SK-N-SH treated with all-trans-retinoic acid at 6 μM for 48 hours (cell line): ENCODE measurements around the gene NPIPA2.
"Not testable (repeated sequence)": the region's sequence is repeated elsewhere in the genome, so short reads cannot be mapped to it uniquely, and the experiment has no call there.

Experiments
- CSDC2 ChIP-seq: fragments of 250-450 bp; sonication (Bioruptor Pico); IDR thresholded peaks from 2 replicates; pipeline ENCODE4 v1.5.0; 2020; ENCODE audit warnings: mild to moderate bottlenecking, moderate library complexity
- TSHZ2 ChIP-seq: fragments of 250-450 bp; sonication (Bioruptor Pico); IDR thresholded peaks from 2 replicates; pipeline ENCODE4 v1.5.0; 2020; ENCODE audit warnings: mild to moderate bottlenecking, moderate library complexity
- ZNF565 ChIP-seq: fragments of 450-650 bp; formaldehyde crosslinking; conservative IDR thresholded peaks from 2 replicates; pipeline ENCODE4 v1.5.0; 2020; ENCODE audit warnings: low read depth, mild to moderate bottlenecking, moderate library complexity

- TF ChIP-seq TSHZ2, CSDC2, ZNF565 (CRISPR knock-in tag): not testable (repeated sequence)
Measured at GRCh38 chr16:14807184-14807678, 64.9 kb downstream of the NPIPA2 start.
